Stomach (tissue), 4 donors: Measurements from ENCODE around the gene SP9.

Experiments
- POLR2AphosphoS5 ChIP-seq, 3 donors: sonication (generic); formaldehyde crosslinking; IDR thresholded peaks; one replicate each; pipeline ENCODE4 v1.6.1; 2016; ENCODE audit warnings: antibody characterized with exemption in 3 of 3
- TF ChIP-seq, protein P1 (sequence below), 7 experiments: fragments of 450-650 bp in 4 of 7; fragments of 200-600 bp in 3 of 7; sonication (generic) in 3 of 7; IDR thresholded peaks; one replicate each; pipeline ENCODE4 v1.5.1; 2016 to 2019; ENCODE audit warnings: antibody characterized with exemption in 7 of 7, control low read depth in 2 of 7, mild to moderate bottlenecking in 1 of 7

DNA sequence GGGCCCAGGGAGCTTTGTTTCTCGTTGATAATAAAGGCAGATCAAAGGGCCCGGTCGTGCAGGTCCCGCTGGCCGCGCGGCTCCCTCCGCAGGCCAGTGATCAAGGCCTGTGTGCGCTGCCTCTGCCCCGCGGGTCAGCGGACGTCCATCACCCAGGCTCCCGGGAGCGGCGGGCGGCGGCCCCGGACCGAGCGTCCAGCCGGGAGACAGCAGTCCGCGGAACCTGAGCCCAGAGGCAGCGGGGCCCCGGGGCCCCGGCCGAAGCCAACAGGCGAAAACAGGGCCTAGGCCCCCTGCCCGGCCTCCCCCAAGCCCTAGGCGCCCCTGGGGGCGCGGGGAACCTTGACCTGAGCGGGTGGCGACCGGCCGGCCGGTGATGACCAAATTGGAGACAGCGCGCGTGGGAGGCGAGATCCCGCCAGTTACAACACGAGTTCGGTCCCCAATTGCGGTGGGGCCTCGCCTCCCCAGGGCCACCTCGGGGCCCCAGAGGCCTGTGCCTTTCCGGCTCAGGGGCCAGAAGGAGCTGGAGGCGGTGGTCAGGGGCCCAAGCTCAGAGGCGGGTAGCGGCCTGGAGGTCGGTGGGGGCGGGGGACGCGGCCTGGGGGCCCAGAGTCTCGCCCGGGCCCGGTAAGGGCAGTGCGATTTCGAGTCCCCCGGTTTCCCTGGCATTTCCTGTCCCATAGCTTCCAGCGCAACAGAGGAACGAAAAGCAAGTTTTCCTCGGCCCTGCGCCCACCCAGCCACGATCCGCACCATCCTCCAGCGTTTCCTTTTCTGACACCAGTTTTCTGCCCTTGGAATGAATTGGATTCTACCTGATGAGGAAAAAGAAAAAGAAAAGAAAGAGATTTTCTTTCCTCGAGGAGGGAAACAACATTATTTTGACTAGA is 5.9 kb downstream of the SP9 start:
- TF ChIP-seq, protein P1, sequence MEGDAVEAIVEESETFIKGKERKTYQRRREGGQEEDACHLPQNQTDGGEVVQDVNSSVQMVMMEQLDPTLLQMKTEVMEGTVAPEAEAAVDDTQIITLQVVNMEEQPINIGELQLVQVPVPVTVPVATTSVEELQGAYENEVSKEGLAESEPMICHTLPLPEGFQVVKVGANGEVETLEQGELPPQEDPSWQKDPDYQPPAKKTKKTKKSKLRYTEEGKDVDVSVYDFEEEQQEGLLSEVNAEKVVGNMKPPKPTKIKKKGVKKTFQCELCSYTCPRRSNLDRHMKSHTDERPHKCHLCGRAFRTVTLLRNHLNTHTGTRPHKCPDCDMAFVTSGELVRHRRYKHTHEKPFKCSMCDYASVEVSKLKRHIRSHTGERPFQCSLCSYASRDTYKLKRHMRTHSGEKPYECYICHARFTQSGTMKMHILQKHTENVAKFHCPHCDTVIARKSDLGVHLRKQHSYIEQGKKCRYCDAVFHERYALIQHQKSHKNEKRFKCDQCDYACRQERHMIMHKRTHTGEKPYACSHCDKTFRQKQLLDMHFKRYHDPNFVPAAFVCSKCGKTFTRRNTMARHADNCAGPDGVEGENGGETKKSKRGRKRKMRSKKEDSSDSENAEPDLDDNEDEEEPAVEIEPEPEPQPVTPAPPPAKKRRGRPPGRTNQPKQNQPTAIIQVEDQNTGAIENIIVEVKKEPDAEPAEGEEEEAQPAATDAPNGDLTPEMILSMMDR (IDR thresholded peaks at IDR 0.05) = no peak
- TF ChIP-seq POLR2AphosphoS5 (IDR thresholded peaks at IDR 0.05) = no peak
